Right lobe of liver (tissue), 6 donors: ENCODE results near the gene GNGT1. TPM values are rescaled to one million over a fixed set of nuclear protein-coding genes. Genes with fewer than 3 reads are reported as not detected.
A peak's percentile ranks its signal among the peaks of the same experiment; 100 is the strongest.

Experiments
- ATAC-seq, 4 donors: fragments of 200-7000 bp; cut with Tn5 transposase; one replicate each; pipeline ENCODE4 v1.9.1; 2020; ENCODE audit warnings: mild to moderate bottlenecking in 4 of 4, moderate library complexity in 4 of 4
- DNase-seq, 3 donors: peaks; one replicate each; pipeline ENCODE4 v3.0.0-alpha.2; 2020
- H3K27ac ChIP-seq, 3 donors: fragments of 200-600 bp; one replicate each; pipeline ENCODE4 v1.8.0; 2022
- H3K27me3 ChIP-seq, 2 donors: fragments of 200-600 bp; one replicate each; pipeline ENCODE4 v1.8.0; 2022
- H3K36me3 ChIP-seq, 4 donors: fragments of 200-600 bp; sonication (generic) in 1 of 4; one replicate each; pipeline versions ENCODE4 v1.5.1 to v1.8.0; 2017 to 2022; ENCODE audit warnings: control low read depth in 1 of 4
- H3K4me1 ChIP-seq, 4 donors: fragments of 200-600 bp; sonication (generic) in 1 of 4; one replicate each; pipeline versions ENCODE4 v1.5.1 to v1.8.0; 2017 to 2022; ENCODE audit warnings: control low read depth in 1 of 4
- H3K4me3 ChIP-seq, 3 donors: fragments of 200-600 bp; one replicate each; pipeline ENCODE4 v1.8.0; 2022
- H3K9me3 ChIP-seq, 4 donors: fragments of 200-600 bp; sonication (generic) in 1 of 4; one replicate each; pipeline versions ENCODE4 v1.5.1 to v1.8.0; 2017 to 2022; ENCODE audit warnings: control low read depth in 1 of 4
- POLR2A ChIP-seq: fragments of 450-650 bp; IDR thresholded peaks from one replicate; pipeline ENCODE4 v1.6.1; 2017; ENCODE audit warnings: antibody characterized with exemption, mild to moderate bottlenecking
- WGBS: methylation state at CpG from one replicate; pipeline ENCODE4 v1.1.6; 2018; ENCODE audit warnings: low coverage, low lambda C conversion rate; ENCODE audit not compliant: insufficient coverage; ENCODE audit errors: missing lambda C conversion rate; 5-methylcytosine and 5-hydroxymethylcytosine counted together
- intact Hi-C, 2 donors: fragments of 100-400 bp; cut with DNase I; formaldehyde crosslinking; loops; one replicate each; pipeline versions ENCODE4 v1.11.2 to v1.14.1; 2022
- long read RNA-seq: library from polyadenylated mRNA; unstranded; transcript quantifications from one replicate; pipeline ENCODE4 v2.0.0, GENCODE V29; 2019
- total RNA-seq, 6 experiments: library from RNA; depleted of rRNA in 2 of 6; stranded (reverse); fragments of >200 nt in 2 of 6; fragmentation: NEBNext Ultra II Directional in 3 of 6; extraction: Animal tissue kit (Norgen Biotek cat#: 25700) in 3 of 6; gene quantifications; one replicate each; pipeline versions ENCODE4 v1.1.0 to v1.2.4, GENCODE V29; 2016 to 2023
- TF ChIP-seq, protein P1 (sequence below), 4 donors: fragments of 200-600 bp in 3 of 4; fragments of 450-650 bp in 1 of 4; IDR thresholded peaks; one replicate each; pipeline versions ENCODE4 v1.5.1 to v1.8.0; 2016 to 2022; ENCODE audit warnings: antibody characterized with exemption in 4 of 4, mild to moderate bottlenecking in 2 of 4
- donor health status: DM: no; HTN: yes; CAD: no.
- donor health status: DM: no; HTN: no; CAD: no.
- donor health status: DM: no; HTN: no; CAD: no.
- donor health status: DM: no; HTN: yes; CAD: no.
- donor health status: DM: no; HTN: yes; CAD: no.

Gene GNGT1
- not detected for total RNA-seq
- long read RNA-seq = 0 reads

- H3K27ac ChIP-seq = no peak within 1 kb of the TSS
- ATAC-seq = no peak
- H3K4me1 ChIP-seq = no peaks in the 10 kb centered on the region
- H3K27me3 ChIP-seq = no peaks in the 10 kb centered on the region
- no peak for DNase-seq
- TF ChIP-seq, protein P1, sequence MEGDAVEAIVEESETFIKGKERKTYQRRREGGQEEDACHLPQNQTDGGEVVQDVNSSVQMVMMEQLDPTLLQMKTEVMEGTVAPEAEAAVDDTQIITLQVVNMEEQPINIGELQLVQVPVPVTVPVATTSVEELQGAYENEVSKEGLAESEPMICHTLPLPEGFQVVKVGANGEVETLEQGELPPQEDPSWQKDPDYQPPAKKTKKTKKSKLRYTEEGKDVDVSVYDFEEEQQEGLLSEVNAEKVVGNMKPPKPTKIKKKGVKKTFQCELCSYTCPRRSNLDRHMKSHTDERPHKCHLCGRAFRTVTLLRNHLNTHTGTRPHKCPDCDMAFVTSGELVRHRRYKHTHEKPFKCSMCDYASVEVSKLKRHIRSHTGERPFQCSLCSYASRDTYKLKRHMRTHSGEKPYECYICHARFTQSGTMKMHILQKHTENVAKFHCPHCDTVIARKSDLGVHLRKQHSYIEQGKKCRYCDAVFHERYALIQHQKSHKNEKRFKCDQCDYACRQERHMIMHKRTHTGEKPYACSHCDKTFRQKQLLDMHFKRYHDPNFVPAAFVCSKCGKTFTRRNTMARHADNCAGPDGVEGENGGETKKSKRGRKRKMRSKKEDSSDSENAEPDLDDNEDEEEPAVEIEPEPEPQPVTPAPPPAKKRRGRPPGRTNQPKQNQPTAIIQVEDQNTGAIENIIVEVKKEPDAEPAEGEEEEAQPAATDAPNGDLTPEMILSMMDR (IDR thresholded peaks at IDR 0.05) = no peak
- no peak for TF ChIP-seq POLR2A
- intact Hi-C loops = no loop called here
- H3K4me3 ChIP-seq = no peak within 1 kb of the TSS
- H3K36me3 ChIP-seq = no peaks in the 10 kb centered on the region
- WGBS = 42% methylated on average over 3 of the region's 3 CpGs
- H3K9me3 ChIP-seq = no peaks in the 10 kb centered on the region
These were observed at the start of gene GNGT1 for GRCh38 chr7:93906267-93906666. GNGT1 (plus strand) TSS chr7:93906567; CDS start chr7:93906747, 180 bp downstream.

- no peaks in the 10 kb centered on the region for H3K36me3 ChIP-seq
- H3K27ac ChIP-seq = no peak overlapping the region
- H3K4me1 ChIP-seq = no peaks in the 10 kb centered on the region
- TF ChIP-seq POLR2A = no peak
- TF ChIP-seq, protein P1 (IDR thresholded peaks at IDR 0.05) = no peak
- intact Hi-C loops = no loop called here
- no peak for DNase-seq
- no peak for ATAC-seq
- no peaks in the 10 kb centered on the region for H3K27me3 ChIP-seq
- H3K9me3 ChIP-seq = no peaks in the 10 kb centered on the region
- 48% methylated on average over 2 of the region's 2 CpGs for WGBS
- H3K4me3 ChIP-seq = no peak overlapping the region
These were observed 47.5 kb upstream of the GNGT1 start for GRCh38 chr7:93858857-93859256.

DNA sequence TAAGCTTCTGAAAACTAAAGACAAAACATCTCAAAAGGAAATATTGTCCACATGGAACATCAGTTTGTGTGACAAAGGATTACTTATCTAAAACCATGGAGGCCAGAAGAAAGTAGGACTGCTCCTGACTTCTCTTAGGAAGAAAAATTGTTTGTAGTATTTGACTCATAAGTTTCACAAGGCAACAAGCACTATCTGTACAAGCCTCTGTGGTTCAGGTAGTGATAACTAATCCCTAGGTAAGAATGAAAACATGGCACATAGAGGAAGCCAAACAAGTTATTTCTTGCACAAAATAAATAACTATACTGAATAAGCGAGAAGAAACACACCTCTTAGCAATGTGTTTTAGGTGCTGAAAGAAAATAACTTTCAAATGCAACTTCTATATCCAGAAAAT lies 46.1 kb upstream of the GNGT1 start:
- Histone ChIP-seq H3K27me3 (no peaks in the 10 kb centered on the region), H3K9me3 (no peaks in the 10 kb centered on the region), H3K27ac (no peak overlapping the region), H3K36me3 (no peaks in the 10 kb centered on the region), H3K4me1 (no peaks in the 10 kb centered on the region), H3K4me3 (no peak overlapping the region)
- DNase-seq (no peak), ATAC-seq (no peak)
- WGBS = 74% methylated on average over 1 of the region's 1 CpG
- TF ChIP-seq, protein P1 (IDR thresholded peaks at IDR 0.05) = no peak
- TF ChIP-seq POLR2A = no peak
- intact Hi-C loops = no loop called here

GRCh38 chr7:93861325-93861949 lies 44.9 kb upstream of the GNGT1 start:
- no peaks in the 10 kb centered on the region for H3K36me3 ChIP-seq
- H3K27me3 ChIP-seq = no peaks in the 10 kb centered on the region
- WGBS = 41% methylated on average over 4 of the region's 4 CpGs
- TF ChIP-seq POLR2A = no peak
- TF ChIP-seq, protein P1 (IDR thresholded peaks at IDR 0.05) = peak in 3 of 4 donors; percentile 9 to 29 (median 19)
- DNase-seq (no peak), ATAC-seq (no peak)
- H3K4me1 ChIP-seq = no peaks in the 10 kb centered on the region
- intact Hi-C loops = no loop called here
- H3K9me3 ChIP-seq = no peaks in the 10 kb centered on the region
- no peak overlapping the region for H3K4me3 ChIP-seq
- H3K27ac ChIP-seq = no peak overlapping the region
